ENCODE data around the gene SYNPR.

SYNPR gene

DNA sequence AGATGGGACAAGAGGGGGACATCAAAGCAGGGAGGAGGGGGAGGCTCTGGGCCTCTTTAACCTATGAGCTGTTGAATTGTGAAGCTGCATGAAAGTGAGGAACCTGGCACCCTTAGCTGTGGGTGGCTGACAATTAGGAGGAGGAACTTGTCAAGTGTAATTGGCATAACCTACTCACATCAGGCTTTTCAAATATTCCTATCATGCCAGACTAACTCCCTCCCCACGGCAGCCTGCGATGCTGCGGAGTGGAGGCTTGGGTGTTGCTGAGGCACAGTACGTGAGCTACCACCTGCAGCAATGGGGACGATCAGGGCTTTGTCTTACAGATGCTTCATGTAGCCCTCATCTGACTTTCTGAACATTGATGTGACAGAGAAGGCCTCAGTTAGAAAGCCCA lies 193.7 kb downstream of the SYNPR start:
- no peak for DNase-seq (ENCODE audit: low read depth, low spot score)

DNA sequence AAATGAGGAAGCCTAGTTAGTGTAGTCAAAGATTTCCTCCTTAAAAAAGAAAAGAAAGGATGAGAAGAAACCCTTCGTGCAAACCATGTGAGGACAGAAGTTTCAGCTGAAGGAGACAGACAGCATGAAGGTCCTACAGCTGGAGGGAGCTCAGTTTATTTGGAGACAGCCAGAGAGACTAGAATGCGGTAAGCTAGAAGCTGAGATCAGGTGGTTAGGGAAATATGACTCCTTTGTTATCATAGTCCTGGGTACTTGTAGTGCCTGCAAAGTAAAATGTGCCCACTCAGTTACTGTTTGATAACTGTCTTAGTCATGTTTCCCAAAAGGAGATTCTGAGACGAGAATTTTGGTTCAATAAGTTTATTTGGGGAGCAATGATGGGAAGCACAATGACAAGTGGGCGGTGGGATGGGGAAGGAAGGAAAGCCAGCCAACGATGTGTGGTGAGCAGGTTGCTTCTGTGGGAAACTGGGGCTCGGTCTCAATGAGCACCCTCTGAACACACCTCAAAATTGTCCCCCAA lies 195.6 kb downstream of the SYNPR start:
- no peak for DNase-seq (ENCODE audit: low read depth, low spot score)

DNA sequence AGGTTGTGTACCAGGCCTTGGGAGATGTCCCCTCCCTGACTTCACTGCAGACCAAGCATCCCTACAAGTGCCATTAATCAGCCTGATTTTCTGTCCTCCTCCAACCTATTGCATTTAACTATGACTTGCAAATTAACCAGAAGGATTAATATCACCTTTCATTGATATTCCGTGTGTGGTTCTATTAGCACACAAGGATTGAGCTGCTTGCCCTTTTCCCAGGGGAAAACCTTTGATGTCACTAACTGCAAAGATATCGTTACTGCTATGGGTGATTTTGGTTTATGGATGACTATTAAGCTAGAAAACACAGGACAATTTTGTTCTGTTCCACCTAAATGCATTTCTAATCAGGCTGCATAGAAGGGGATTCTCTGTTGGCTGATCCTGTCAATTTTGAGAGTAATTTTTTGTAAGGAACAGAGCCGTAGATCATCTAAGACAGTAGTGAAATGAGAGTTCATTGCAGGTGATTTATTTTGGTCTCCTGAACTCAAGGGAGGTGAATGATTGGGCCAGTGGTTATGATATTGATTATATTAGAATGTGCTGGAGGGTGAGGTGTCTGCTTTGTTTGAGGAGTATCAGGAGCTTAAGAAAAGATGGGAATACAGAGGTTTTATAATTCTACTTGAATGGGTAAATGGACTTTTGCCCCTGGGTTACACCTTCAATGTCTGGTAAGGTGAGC lies 196.9 kb downstream of the SYNPR start:
- no peak for DNase-seq (ENCODE audit: low read depth, low spot score)

DNA sequence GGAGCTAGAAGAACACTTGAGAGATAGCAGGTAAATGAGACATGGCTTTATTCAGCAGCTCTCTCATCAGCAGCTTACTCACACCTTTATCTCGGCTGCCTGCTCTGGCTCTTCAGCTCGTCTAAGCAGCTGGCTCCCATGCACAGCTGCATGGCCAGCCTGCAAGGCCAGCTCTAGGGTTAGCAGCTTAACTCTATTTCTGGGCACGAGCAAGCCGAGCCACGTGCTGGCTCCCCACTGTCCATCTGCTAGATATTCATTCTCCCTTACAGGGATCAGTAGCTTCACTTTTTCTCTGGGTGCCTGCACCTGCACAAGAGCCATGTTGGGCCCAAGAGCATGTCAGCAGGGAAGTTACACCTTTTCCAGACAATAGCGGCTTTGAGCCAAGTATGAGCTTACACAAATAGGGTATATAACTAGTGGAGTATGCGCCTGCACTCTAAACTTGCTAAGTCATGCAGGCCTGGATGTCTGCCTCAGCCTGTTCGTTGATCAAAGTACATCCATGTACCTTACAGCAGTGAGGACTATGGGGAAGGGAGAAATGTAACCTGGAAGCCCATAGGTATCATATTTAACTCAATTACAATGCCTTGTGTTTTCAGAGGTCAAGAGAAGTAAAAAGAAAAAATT lies 199.5 kb downstream of the SYNPR start:
- no peak for DNase-seq (ENCODE audit: low read depth, low spot score)

DNA sequence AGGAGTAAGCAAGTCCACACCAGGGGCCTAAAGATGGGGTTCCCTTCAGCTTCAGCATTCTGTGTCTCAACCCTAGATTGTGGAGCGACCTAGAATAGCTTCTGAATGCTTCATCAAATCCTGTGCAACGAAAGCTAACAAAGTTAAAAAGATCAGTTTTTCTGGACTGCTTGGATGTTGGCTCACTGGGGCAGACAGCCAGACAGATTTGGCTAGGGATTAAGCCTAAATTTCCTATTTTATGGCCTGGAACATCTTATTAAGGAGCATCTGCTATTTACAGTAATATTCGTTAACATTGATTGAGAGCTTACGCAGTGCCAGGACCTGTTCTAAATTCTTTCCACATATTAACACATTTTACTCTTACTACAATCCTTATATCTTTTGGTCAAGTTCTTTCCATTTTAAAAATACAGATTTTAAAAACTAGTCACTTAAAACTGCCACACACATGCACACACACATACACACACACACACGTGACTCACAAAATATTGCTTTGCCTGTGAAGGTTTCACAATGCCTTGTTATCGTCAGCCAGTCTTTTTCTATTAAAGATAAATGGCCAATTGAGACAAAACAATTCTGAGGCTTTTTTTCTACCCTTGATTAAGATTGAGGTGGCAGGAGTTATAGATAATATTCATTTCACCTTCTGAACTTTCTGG lies 201.0 kb downstream of the SYNPR start:
- DNase-seq (ENCODE audit: low read depth, low spot score) = no peak

DNA sequence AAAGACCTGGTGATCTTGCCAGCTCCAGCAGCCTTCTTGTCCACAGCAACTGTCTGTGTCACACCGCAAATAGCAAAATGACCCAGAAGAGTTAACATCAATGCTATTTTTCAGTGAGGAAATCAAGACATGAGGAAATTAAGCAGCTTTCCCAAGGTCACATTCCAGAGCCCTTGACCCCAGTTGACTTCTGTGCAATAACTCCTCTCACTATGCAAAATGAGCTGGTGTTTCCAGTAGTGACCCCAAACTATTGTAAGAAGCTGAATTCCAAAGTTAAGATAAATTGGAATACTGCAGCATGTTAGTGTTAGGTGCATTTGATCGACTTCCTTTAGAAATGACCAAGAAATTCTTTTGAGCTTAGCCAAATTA lies 201.5 kb downstream of the SYNPR start:
- no peak for DNase-seq (ENCODE audit: low read depth, low spot score)

DNA sequence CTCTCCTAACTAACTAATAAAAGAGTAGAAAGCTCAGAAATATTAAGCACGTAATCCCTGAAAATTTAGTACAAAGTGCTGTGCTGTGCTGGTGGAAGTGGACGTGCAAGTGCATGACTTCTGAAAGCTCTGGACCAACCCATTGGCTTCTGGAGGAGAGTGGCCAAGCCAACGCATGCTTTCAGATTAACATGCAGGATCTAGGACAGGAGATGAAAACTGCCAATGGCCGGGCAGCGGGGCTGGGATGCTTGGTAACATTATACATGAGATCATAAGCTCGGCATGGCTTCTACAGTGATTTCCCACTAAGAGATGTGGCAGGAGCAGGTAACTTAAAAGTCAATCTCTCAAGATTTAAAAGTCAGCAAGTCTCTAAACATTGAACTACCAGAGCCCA lies 203.5 kb downstream of the SYNPR start:
- DNase-seq (ENCODE audit: low read depth, low spot score) = no peak

DNA sequence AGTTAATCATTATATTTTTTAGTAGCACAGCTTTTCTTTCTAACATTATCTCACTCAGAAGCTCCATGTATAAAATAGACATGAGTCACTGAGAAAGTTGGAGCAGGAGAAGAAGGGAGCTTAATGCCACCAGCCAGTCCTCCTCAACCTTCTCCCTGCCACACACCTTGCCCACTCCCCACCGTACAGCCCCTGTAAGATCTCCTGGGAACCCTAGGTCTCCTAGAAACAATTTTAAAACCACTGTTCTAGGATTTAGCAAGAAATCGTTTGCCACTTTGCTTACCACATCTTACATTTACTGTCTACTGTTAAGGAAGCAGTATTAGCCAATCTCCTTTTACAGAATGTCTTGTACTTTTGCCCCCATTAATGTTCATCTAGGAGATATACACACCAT lies 204.2 kb downstream of the SYNPR start:
- DNase-seq (ENCODE audit: low read depth, low spot score) = no peak

DNA sequence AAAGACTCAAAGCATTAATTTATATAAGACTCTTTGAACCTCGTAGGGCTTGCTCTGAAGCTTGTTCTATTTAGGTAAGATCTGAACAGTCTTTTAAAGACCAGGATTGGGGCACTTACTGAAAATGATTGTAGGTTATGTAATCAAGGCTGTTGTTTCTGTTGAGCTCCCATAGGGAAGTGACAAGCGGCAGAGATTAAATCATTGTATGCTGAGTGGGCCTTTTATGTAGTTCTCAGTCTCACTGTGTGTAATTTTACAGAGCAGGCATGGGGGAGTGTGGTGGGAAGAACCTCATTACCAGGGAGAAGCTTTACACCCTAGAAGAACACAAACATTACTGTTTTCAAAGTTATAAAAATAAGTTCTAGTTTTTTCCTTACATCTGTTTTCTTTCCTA lies 214.4 kb downstream of the SYNPR start:
- no peak for DNase-seq (ENCODE audit: low read depth, low spot score)

DNA sequence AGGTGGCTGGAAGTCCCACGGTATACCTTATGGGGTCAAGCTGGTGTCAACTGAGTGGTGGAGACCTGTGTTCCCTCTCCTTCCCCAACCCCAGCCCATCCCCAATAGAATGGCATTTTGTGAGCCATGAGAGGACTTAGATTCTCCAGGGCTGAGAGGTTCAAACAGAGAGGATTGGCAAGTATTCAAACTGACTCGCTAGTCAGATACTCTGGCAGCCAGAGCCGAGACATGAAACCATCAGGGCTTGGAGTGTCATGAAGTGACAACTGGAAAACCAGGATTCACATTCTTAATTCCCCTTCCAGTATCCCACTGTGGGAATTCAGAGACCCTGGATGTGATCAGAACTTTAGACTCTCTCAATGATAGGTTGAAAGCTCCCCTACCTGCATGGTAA lies 215.0 kb downstream of the SYNPR start:
- DNase-seq (ENCODE audit: low read depth, low spot score) = no peak

DNA sequence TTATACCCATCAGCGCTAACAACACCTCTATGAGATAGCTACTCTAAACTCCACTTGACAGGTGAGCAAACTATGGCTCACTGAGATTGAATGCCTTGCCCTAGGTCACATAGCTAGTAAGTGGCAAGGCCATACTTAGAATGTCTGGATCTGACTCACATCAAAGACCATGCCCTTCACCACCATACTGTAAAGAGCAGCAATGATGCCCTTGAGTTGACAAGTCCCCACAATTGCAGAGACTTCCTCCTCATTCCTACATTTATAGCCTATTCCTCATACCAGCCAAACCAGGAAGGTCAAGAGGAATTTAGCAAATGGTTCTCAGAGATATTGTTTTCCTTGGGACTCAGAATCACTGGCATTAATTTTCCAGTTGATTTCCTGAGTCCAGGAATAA lies 216.5 kb downstream of the SYNPR start:
- DNase-seq (ENCODE audit: low read depth, low spot score) = no peak

DNA sequence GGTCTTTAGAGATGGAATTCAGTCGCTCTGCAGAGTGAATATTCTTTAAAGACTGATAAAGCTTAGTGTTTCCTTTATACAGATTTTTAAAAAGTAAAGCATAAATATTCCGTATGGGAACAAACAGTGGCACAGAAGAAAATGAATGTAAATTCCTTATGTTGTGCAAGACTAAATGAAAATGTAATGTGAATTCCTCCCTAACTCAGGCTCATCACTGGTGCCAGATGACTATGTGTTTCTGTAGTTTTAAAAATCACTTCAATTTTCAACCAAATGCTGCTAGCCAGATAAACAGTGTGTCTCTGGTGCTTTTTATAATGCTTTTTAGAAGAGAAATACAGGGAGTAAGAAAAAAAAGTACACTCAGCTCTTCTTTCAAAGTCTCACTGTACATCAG lies 219.5 kb downstream of the SYNPR start:
- DNase-seq (ENCODE audit: low read depth, low spot score) = no peak

DNA sequence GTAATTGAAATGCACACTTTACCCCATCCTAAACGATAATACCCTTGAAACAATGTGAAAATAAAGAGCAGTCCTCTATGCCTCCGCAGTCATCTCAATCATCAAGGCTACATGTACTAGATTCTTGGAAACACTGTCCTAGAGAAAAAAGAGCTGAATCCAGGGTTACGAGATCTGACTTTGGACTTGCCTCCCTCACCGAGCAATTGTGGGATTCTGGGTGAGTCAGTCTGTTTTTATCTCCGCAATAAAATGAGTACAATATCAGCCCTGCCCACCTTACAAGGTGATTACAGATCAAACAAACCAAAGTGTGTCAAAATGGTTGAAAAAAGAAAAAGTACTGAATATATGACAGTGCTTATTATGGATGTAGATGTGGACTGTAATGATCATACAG lies 222.1 kb downstream of the SYNPR start:
- DNase-seq (ENCODE audit: low read depth, low spot score) = no peak

DNA sequence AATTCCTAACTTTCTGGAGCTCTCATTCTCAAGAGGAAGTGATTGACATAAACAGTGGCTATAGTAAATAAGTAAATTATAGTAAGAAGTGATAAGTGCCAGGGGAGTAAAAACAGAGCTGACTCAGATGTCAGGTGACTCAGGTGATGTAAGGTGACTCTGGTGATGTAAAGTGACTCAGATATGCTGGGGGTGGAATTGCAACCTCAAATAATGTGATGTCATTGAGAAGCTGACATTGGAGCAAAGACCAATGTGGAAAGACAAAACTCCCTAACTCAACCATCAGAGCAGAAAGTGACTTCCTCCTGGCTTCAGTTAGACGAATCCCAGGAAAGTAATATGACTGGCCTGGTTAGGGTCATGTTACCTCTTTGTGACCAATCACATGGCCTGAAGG lies 230.2 kb downstream of the SYNPR start:
- DNase-seq (ENCODE audit: low read depth, low spot score) = no peak

DNA sequence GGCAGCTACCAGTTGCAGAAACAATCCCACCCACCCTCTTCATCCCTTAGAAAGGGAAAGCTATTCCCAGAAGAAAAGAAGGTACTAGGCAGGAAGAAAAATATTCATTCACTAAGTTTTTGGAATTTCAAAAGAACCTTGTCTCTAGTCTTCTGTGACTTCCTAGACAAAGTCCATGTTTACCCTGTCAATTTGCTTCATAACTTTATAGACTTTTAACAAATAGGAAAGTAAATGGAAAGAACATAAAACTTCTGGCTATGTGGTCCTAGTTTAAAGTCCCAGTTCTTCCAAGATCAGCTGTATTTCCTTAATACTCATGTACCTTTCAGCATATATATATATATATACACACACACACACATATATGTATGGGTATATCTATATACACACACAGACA lies 230.7 kb downstream of the SYNPR start:
- DNase-seq (ENCODE audit: low read depth, low spot score) = no peak

DNA sequence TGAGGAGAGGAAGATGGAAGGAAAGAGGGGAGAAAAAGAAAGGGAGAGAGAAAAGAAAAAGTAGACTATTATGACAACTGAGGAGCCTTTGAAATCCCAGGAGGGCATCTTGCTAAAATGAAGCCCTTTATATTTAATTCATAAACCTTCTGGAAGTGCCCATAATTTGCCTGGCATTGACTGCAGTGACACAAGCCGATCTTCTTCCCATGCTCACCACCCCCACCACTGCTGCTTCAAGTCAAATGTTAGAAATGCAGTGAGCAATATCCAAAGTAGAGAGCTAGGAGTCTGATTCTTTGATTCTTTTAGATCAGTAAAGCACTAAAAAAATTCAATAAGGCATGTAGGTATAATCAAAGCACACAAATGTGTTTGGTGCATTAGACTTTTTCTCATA lies 235.7 kb downstream of the SYNPR start:
- DNase-seq (ENCODE audit: low read depth, low spot score) = no peak

DNA sequence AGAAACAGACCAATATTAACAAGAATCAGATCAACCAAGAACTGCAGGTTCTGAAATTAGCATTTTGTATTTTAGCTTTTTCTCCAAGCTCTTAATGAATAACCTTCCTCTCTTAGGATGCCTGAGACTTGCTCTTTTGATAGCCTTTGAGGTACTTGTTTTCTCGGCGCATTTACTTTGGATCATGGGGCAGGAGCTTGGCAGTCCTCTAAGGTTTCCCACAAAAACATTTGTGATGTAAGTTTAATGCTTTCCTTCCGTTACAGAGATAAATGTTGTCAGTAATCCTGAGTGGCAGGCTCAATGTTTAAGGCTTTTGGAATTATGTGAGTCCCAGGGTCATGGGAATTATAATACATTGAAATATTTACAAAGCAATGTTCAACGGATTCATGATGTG lies 236.6 kb downstream of the SYNPR start:
- no peak for DNase-seq (ENCODE audit: low read depth, low spot score)

DNA sequence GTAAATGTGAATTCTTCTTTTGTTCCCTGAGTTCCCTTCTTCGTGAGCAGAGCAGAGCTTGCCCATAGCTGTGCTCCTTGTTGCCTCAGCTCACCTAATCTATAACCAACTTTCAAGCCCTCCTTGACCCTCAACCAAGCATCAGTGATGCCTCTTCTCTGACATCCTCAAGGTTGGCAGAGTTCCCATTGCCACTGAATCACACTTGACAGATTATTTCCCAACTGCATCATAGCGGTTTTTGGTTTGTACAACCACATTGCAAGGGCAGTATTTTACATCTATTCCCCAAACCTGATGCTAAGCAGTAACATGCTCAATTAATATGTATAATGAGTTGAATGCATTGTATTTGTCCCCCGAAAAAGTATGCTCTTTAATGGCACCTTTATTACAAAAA lies 241.3 kb downstream of the SYNPR start:
- DNase-seq (ENCODE audit: low read depth, low spot score) = no peak

DNA sequence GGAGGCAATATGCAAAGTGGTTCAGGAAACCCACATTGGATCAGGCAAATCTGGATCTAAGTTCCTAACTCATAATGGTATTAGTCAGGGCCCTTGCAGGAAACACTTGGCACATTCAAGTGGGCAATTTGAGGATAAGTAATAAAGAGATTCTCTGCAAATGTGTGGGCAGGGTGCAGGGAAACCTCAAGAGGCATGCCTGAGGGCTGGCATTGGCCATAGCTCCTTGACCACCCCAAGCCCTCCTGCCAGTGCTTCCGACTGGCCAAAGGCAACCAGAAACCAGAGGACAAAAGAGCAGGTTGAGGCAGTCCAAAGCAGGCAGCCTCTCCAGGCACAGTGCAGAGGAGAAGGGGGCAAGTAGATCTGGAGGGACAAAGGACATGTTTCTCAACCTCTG lies 243.5 kb downstream of the SYNPR start:
- DNase-seq (ENCODE audit: low read depth, low spot score) = no peak

DNA sequence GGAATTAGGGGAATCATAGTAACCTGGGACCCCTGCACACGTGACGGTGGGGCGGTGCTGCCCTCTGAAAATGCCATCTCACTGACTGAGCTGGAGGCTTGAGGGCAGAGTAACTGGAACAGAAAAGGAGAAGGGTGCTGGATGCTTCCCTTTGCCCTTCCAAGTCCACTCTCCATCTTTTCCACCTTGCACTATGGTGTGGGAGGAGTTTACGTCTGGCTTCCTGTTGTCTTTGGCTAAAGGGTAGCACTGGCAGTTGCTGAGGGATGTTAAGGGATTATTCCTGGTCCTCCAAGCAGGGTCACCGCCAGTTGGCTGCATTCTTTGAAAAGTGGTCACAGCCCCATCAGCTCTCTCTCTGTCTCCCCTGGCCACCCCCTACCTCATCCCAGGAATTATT lies 245.0 kb downstream of the SYNPR start:
- DNase-seq (ENCODE audit: low read depth, low spot score) = no peak

DNA sequence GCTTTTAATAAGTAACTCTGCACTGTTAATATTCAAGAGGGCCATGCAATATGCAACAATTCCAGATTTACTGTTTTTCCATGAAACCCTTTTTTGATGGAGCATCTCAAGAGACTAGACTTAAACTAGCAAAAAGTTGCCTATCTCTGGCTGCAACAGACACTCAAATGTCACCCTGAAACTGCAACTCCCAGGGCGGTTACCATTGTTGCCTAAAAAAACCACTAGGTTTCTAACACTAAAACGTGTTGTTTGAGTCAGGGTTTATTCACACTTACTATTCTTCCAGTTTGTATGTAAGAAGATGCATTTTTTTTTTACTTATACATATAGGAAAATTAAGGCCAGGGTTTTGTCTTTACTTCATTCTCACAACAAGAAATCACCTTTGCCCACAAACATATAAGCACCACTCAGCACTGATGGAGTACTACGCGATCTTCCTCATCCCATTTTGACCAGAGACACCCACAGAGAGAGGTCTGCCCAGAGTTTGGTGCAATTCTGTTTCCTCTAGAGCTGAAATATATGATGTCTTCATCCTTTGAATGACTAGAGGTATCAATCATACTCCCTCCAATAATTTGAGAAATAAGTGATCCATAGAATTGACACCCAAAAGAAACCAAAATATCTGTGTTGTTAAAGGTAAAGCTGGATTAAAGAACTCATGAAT lies 250.4 kb downstream of the SYNPR start:
- no peak for DNase-seq (ENCODE audit: low read depth, low spot score)

DNA sequence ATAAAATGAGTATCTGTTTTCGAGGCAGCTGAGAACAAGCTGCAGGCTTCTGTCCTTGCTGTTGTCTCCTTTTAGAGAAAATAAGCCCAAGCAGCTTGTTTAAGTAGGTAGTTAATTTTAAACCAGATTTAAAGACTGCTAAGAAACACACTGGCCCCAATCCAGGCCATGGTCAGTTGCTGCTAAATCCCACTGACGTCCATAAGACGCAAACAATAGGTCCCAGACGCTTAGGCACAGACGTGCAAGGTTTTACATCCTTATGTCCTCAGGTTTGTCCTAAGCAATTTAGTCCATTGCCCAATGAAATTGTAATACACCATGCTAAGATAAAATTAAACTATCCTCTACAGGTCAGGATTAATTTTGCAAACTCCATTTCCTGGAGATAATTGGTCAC lies 254.4 kb downstream of the SYNPR start:
- no peak for DNase-seq (ENCODE audit: low read depth, low spot score)

DNA sequence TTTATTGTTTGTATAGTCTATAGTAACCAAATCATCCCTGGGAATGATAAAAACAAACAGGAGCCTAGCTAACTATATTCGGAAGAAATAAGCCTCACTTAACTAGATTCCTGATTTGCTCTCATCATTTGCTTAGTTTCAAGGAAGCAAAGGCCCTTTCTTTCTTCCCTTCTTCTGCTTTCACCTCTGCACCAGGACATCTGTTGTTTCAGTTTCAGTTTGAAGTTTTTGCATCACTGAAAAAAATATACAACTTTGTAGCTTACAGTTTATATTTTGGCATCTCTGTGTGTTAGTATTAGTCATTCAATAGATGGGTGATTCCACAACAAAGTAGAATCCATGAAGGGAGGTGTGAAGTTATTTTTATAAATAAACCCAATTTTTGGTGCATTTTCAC lies 260.8 kb downstream of the SYNPR start:
- DNase-seq (ENCODE audit: low read depth, low spot score) = no peak

Measured in smooth muscle cell of the brain vasculature (primary cell).